ENCODE data around the gene GSTM5.
"Not testable (repeated sequence)": the region's sequence is repeated elsewhere in the genome, so short reads cannot be mapped to it uniquely, and the experiment has no call there.

The GSTM5 gene

DNA sequence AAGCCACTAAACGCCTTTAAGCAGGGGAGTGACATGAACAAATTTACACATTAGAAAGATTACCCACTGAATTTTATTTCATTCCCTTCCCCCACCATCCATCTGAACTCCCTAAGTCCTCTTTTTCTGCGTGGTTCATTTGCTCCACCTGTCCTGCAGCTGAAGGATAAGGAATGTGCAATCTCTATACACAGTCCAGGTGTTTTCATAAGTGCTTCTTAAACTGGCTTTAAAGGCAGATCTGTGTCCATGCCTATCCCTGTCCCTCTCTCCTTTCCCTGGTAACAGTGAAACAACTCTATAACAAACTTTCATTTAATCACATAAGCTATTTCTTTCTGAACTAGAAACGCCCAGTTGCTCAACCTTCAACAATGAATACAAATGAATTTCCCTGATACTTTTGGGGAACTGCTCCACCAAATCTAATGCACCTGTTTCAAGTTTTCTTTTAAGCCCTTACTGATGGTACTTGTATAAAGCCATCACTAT is 20.4 kb downstream of the GSTM5 start:
- no peak for DNase-seq

DNA sequence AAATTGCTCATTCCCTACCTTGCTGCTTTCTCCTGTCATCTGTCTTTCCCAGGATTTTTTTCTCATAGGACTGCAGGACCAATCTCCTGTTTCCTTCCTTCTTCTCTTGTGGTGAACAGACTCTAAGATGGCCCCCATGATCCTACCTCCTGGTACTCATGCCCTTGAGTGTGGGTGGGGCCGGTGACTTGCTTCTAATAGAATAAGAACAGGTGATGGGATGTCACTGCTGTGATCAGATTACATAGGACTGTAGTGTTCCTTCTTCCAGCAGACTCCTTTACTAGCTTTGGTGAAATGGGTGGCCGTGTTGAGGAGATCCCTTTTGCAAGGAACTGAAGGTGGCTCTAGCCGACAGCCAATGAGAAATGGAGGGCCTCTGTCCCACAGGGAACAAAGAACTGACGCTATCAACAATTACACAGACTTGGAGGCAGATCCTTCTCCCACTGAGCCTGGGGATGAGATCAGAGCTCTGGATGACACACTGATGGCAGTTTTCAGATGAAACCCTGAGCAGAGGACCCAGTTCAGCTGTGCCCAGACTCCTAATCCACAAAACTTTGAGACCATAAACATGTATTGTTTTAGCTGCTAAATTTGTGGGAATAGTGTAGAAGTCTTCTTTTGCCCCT is 21.3 kb downstream of the GSTM5 start:
- DNase-seq = no peak

DNA sequence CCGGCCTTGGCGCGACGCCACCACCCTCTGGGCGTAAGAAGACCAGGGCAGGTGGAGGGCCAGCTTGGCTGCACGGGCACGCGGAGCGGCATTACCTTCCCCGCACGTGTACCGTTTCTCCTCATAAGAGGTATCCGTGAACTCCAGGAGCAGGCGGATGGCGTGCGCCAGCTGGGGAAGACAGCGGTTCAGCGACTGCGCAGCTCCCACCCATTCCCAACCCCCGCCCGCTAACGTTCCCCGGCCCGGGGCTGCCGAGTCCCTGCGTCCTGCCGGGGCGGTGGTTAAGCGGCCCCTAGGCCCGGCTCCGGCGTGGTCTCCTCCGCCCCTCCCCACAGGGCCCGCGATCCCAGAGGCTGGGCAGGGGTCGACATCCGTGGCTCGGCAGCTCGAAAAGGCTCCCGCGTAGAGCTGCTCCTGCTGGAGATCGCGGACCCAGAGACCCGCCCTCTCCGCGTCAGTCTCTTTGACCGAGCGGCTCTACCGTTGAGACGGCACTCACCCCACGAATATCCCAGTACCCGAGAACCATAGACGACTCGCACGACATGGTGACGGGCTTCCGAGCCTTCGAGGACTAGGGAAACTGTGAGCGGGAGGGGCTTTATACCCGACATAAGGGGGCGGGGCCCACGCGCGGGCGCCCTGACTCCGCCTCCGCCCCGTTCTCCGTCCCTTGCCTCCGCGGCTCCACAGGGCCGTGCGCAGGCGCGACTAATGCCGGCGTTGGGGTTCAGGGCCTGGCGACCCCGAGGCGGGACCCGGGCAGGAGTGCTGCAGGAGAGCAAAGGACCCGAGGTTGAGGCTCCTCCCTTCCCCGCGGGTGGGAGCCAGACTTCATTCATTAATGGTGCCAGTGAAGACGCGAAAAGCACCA is 27.9 kb downstream of the GSTM5 start:
- DNase-seq = no peak

DNA sequence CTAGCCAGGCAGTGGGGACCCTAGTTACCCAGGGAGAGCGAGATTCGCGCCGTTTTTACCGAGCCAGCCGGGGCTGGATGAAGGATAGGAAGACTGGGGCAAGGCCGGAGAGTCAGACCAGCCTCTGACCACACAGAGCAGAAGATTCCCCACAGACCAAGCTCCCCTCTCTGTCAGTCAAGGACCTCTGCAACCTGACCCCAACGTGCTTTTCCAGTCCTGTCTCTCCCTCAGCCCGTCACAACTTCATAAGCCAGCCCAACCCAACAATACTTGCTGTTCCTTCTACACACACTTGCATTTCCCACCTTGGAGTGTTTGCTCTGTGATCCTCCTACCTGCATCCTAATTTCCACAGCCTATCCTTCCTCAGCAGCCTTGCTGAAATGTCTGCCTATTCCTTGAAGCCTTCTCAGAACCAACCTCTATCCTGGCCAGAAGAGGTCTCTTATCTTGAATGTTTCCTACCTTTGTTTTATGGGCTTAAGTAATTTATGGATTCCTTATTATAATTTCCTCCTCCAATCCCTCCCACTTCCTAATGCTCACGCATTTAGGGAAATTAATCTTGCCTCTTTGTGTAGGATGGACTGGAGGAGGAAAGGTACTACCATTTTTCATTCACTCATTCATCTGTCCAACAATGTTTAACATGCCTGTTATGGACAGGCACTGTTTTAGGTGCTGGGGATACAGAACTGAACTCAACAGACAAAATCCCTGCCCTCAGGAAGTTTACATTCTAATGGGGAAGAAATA is 28.7 kb downstream of the GSTM5 start, which contains the start of gene GSTM3:
TSS of gene GSTM3 (minus strand) at position 424 of the 759 bp plus-strand sequence. CDS start 751 bp downstream, outside the sequence.
- DNase-seq = no peak

DNA sequence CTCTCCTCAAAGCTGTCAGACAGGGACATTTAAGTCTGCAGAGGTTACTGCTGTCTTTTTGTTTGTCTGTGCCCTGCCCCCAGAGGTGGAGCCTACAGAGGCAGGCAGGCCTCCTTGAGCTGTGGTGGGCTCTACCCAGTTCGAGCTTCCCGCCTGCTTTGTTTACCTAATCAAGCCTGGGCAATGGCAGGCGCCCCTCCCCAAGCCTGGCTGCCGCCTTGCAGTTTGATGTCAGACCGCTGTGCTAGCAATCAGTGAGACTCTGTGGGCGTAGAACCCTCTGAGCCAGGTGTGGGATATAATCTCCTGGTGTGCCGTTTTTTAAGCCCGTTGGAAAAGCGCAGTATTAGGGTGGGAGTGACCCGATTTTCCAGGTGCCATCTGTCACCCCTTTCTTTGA is 36.3 kb downstream of the GSTM5 start:
- DNase-seq = not testable (repeated sequence)

DNA sequence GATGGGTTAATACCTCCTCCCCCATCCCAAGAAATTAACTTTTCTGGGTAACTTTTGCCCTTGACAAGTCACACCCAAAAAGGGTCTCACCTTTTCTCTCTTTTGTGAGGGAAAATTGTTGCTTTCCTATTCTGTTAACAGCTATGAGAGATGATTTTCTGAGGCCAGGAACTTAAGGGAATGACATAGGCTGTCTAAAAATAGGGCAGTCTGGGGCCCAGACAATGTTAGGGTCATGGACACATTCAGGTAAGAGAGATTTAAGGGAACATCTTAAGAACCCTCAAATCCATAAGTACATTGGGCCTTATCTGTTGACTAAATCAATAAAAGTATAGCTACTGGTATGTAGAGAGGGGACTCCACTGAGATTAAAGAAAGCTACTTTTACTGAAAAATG is 37.2 kb downstream of the GSTM5 start:
- DNase-seq = no peak

DNA sequence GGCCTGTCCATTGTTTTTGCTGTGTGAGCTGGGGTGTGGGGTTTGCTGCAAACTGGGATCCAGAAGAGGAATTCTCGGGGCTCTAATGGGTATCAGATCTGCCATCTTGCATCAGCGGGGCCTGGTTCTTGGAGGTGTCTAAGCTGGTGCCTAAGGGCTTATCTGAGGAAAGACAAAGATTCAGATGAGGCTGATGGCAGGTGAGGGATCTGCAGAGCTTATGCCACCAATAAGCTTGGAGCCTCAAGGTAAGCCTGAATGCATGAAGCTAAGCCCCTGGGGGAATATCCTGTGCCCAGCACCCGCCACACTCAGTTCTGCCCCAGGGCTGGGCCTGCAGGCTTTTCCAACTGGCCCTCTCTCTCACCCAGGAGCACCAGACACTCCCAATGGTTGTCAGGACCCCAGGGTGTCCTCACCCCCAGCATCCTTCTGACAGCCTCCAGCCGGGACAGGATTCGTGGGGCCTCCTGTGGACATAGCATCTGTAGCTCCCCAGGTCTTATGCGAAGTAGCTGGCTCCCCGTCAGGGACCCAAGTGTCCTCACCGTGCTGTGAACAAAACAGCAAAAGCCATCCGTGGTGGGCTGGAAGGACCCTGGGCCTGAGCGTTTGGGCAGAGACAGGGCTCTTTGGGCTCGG is 38.3 kb downstream of the GSTM5 start:
- DNase-seq = no peak

DNA sequence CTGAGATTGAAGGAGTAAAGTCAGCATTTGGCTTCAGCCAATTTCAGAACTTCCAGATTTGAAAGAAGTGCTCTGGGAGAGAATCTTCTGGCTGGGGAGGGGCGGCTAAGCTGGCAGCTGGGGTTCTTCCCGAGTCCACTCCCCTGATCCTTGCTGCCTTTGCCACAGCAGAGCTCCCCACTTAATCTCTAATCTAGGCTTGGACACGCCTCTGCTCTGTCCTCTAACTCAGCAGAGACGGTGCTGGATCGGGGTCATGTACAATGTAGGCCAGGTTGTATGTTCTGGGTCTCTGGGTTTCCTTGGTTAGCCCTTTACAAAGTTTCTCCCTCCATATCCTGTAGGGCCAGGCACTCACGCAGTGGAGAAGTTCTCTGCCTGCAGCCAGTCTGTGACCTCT is 38.9 kb downstream of the GSTM5 start:
- no peak for DNase-seq

DNA sequence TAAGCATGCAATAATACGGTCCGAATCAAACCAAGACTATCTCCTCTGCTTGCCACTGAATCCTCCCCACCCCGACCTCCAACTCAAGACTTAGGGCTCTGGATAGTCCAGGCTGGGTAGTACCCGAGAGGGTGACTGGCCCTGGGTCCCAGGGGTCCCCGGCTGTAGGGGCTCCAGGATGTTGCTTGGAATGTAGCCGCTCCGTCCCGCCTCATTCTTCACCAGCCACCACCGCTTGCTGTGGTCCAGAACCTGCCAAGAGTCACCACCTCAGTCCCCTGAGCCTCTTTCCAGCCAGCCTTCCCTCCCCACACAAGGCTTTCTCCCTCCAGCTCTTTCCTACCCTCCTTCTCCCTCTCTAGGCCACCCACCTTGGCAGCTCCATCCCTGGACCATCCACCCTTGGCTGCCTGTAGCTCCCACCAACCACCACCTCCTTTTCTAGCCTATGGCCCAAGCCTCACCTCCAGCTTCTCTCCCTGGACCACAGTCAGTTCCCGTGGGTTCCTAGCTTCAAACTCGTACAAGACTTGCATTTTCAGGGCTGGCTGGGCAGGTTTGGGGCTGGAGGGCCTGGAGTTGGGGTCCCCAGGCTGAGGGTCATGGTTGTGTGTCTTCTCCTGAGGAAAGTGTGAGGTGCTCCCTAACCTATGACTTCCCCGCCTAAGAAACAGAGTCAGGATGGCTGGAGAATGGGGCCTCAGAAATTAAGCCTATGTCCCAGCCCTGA is 39.6 kb downstream of the GSTM5 start:
- DNase-seq = no peak

DNA sequence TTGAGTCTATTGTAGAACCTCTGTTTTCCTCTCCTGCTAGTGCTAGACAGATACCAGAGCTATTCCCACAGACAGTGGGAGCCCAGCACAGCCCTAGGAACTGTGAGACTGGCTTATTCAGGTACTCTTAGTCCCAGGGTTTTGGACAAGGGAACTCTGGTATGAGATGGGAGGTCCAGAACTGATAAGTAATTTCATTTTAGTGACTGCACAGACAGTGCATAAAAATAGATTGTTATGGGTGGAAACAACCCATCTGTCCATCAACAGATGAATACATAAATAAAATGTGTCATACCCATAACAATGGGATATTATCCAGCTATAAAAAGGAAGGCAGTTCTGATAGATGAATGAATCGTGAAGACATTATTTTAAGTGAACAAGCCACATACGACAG is 42.7 kb downstream of the GSTM5 start:
- no peak for DNase-seq

DNA sequence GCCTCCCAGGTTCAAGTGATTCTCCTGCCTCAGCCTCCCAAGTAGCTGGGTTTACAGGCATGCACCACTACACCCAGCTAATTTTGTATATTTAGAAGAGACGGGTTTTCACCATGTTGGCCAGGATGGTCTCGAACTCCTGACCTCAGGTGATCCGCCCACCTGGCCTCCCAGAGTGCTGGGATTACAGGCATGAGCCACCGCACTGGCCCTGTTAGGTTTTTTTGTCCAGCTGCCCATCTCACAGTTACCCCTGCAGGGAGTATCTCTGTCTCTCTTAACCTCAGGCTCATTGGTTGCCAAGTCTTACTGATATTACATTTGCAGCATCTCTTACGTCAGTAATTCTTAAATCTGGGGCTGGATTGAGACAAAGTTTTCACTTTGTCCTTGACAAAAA is 44.3 kb downstream of the GSTM5 start:
- DNase-seq = not testable (repeated sequence)

DNA sequence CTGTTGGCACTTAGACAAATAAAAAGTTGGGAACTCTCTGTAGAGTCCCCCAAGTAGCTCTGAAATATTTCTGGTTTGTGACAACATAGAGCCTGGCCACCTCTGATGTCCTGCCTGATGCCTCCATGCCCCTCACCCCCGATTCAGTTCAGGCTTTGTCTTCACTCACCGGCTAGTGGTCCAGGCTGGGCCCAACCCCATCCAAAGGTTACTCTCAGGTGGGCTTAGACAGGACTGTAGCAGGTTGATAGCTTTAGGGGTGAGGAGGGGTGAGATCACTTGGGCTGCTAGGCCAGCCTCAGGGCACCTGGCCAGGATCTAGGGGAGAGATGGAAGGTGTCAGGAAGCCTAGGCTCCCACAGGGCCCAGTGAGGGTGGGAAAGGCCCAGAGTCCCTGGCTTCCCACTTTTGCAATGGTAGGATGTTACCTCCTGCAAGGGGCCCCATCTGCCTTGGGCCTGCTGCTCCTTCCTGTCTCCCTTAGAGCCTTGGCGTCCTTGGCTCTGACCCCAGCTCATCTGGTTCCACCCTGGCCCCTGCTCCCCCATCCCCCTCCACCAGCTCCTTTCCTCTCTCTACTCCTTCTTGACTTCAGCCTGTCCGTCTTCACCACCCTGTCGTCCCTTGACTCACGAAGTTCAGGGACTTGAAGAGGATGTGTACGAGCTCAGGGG is 44.9 kb downstream of the GSTM5 start:
- no peak for DNase-seq

DNA sequence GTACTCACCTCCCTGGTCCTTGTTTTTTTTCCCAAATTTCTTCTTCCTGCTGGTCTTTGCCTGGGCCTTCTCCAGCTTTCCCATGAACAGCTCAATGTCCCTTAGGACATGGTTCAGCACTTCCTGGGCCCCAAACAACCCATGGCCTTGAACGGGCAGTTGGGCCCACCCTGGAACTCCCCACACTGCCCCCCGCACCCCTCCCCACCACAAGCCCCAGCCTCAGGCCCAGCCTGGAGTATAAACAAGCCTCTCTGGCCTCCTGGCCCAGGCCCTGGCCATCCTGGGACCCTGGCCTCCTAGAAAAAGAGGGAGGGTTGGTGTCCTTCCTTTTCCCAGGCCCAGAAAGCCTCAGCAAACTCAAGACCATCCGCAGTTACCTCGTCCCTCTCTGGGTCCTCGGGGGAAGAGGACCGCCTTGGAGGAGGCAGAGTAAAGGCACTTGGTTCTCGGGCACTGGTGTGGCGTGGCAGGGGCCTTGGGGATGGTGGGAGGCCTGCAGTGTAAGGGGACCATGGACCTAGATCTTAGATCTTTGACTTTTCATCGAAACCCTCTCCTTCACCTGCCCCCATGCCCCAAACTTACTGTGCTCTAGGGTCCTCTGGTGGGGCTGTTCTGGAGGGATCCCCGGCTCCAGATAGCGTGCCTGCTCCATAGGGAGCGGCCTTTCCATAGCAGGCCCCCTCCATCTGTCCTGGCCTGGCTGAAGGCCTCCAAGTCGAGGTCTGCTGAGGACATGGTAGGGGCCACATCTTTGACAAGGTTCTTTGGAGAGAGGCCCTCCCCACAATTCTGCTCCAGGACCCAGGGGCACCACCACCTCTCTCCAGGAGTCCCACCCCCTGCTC is 46.1 kb downstream of the GSTM5 start:
- DNase-seq = no peak

DNA sequence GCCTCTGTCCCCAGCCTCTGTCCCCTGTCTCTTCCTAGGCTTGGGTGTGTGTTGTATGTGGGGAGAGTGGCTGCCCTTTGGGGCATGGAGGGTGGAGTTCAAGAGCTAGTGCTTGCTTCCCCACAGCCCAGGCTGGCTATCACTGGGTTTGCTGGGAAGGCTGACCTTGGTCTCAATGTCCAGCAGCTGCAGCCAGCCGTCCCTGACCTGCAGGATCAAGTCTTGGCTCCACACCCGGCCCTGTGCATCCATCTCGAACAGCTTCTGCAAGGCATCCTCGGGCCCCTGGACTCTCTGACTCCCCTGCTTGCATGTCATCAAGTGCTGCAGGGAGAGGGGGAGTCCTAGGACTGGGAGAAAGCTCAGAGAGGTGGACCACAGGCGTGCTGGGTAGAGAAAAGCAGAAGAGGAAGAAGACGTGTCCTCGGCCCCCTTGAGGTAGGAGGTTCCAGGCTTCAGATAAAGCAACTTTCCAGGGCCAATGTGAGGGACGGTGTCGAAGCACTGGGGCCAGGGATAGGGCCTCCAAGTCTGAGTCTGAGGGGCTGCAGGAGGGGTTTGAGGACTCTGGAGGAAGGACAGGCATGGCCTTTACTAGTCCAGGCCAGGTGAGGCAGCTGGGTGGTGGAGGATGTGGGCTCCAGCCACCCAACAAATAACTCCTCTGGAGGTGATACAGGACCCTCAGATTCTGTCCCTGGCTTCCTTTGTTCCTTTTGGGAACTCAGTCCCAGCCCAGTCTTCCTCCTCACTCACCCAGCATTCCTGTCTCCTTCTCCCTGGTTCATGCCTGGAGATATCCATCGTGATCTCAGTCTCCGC is 47.7 kb downstream of the GSTM5 start:
- DNase-seq = no peak

DNA sequence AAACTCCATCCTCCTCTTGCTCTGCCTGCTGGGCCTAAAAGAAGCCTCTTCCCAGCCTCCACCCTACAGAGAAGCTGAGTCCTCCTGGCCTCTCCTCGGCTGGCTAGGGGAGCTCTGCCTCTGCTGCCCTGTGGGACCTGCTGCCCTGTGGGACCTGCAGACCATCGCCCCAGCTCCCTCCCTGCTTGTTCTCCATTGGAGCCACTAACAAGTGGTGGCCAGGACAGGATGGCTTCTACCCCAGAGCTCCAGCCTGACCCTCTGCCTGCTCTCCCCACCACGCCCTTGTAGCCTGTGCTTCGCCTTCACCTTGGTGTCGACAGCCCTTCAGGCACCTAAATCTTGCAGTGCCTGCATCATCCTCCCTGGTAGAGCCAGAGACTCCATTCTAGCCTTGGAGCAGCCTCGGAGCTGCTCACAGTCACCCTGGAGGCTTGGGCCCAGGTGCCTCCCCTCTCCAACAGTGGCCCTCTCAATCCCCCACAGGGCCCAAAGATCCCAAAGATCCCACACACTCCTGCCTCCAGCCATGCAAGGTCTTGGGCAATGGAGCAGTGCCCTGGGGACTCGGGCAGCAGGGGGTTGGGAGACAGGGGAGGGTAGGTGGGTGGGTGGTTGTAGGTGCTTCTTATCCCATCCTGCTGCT is 48.7 kb downstream of the GSTM5 start:
- no peak for DNase-seq

DNA sequence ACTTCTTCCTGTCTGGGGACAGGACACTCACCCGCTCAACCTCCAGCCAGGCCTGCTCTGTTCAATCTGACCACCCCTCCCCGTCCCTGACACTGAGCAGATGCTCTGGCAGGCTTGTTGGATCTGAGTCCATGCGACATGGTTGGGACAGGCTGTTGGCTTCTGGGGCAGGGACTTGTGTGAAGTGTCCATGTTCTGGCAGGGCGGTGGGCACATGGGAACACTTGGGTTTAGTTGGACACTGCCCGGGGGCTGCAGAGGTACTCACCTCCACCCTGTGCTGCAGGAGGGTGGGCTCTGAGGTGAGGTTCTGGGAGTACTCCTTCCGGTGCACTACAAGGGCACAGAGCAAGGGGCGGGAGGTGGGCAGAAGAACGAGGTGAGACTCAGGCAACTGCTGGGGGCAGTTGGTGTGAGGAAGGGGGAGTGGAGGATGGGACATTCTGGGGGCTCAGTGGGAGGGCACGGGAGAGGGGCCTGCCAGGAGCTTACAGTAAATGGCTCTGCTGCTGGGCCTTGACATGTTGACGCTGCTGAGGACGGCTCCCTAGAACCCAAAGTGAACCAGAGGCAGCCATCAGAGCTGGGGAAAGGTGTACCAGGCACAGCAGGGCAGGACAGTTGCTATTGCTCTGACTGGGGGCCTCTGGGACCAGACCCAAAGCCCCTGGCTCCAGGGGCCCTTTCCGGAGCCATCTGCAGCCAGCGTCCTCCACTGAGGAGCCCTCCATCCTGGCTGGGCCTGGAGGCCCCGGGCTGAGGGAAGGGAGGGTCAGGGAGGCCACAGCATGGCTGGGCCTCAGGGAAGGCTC is 49.4 kb downstream of the GSTM5 start:
- DNase-seq = no peak

DNA sequence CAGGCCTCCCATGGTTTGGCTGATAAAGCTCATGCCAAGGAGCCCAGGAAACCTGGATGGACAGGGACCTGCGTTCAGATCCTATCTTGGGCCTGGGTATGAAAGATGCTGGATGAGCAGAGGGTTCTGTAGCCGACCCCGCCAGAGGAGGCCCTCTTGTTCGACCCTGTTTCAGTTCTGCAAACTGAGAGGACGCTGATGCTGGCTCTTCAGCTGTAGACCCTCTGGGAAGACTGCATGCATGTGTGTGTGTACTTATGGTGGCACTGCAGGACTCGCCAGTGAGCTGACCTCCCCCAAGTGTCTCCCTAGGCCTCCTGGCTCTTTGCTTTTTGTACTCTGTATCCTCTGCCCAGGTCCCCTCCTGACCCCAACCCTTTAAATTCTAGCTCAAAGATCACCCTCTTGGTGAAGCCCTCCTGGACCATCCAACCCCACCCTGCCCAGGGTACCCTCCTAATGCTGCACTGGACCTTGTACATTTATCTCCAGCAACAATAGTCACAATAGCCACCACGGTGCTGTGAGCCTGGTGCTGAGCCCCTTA is 50.1 kb downstream of the GSTM5 start:
- DNase-seq = no peak
